H7 (cell line): Measurements from ENCODE around the gene GAB3. TPM values are rescaled to one million over a fixed set of nuclear protein-coding genes. Genes with fewer than 3 reads are reported as not detected.
"Not testable (repeated sequence)": the region's sequence is repeated elsewhere in the genome, so short reads cannot be mapped to it uniquely, and the experiment has no call there.

Experiments used
- DNase-seq: peaks from one replicate; pipeline ENCODE4 v3.0.0; 2012
- H3K27me3 ChIP-seq: 2 replicates; pipeline ENCODE4 v1.6.0; 2011; ENCODE audit warnings: mild to moderate bottlenecking, low read length; ENCODE audit not compliant: control insufficient read depth, insufficient read depth
- H3K36me3 ChIP-seq: replicated peaks from 2 replicates; pipeline ENCODE4 v1.5.1; 2011; ENCODE audit warnings: low read length; ENCODE audit not compliant: control insufficient read depth, insufficient read depth
- H3K4me3 ChIP-seq: 2 replicates; pipeline ENCODE4 v1.5.1; 2011; ENCODE audit warnings: low read depth, mild to moderate bottlenecking, control low read depth, low read length, moderate library complexity; ENCODE audit not compliant: insufficient read depth
- total RNA-seq: library from RNA; depleted of rRNA; stranded (reverse); fragments of >200 nt; shearing (Covaris generic); gene quantifications from 2 replicates; pipeline ENCODE4 v1.2.3, GENCODE V29; 2014

GAB3 gene
- total RNA-seq, 1 experiment from 2014 or later: 0.45 TPM

DNA sequence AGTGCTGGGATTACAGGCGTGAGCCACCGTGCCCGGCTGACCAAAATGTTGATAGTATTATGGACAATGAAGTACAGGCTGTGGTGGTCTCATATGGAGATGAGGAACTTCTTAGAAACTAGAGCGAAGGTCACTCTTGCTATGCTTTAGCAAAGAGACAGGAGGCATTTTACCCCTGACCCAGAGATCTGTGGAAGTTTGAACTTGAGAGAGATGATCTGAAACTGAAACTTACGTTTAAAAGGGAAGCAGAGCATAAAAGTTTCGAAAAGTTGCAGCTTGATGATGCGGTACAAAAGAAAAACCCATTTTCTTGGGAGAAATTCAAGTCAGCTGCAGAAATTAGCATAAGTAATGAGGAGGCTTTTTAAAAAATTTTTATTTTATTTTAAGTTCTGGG is 89.0 kb downstream of the GAB3 start:
- H3K36me3 ChIP-seq: no peaks in the 10 kb centered on the region
- H3K27me3 ChIP-seq: no peaks in the 10 kb centered on the region
- no peak for DNase-seq
- no peak overlapping the region for H3K4me3 ChIP-seq

DNA sequence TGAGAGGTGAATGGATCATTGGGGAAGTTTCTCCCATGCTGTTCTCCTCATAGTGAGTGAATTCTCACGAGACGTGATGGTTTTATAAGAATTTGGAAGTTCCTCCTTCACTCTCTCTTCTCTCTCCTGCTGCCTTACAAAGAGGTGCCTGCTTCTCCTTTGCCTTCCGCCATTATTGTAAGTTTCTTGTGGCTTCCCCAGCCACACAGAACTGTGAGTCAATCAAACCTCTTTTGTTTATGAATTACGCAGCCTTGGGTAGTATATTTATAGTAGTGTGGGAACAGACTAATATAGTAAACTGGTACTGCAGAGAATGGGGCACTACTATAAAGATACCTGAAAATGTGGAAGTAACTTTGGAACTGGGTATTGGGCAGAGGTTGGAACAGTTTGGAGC is 89.7 kb downstream of the GAB3 start:
- no peak for DNase-seq
- H3K4me3 ChIP-seq: no peak overlapping the region
- H3K36me3 ChIP-seq: no peaks in the 10 kb centered on the region
- H3K27me3 ChIP-seq: no peaks in the 10 kb centered on the region

DNA sequence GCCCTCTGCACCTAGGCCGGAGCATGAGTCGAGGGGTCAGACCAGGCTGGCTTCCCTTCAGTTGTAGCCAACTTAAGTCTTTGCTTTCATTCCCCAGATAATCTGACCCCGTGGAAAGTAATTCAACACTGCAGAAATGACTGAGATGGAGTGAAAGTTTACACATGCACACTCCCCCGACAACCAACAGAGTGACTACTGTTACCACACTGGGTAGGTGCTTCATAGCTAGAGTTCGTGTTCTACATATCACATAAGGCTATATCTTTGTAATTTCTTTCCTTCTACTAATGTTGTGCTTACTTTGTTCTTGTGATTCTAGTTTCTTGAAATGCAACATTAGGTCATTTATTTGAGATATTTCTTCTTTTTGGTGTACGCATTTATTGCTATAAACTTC is 90.3 kb downstream of the GAB3 start:
- no peak for DNase-seq
- Histone ChIP-seq H3K4me3 (no peak overlapping the region), H3K27me3 (no peaks in the 10 kb centered on the region), H3K36me3 (no peaks in the 10 kb centered on the region)

DNA sequence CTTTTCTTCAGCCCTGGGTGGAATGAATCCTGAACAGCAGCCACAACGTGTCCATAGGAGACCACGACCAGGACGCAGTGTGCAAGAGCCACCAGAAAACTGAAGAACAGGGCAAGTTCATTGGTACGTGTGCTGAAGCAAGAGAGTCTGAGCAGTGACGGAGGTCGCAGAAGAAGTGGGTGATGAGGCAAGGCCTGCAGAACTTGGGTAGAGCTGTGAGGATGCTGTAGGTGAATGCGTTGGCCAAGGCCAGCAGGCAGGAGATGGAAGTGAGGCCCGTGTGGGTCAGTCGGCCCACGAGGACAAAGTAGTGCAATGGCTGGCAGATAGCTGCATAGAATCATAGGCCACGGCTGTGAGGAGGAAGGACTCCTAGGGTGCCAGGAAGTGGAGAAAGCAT is 91.9 kb downstream of the GAB3 start:
- H3K27me3 ChIP-seq: no peaks in the 10 kb centered on the region
- H3K36me3 ChIP-seq: no peaks in the 10 kb centered on the region
- no peak for DNase-seq
- no peak overlapping the region for H3K4me3 ChIP-seq

- Histone ChIP-seq H3K36me3 (no peaks in the 10 kb centered on the region), H3K4me3 (no peak overlapping the region), H3K27me3 (no peaks in the 10 kb centered on the region)
- DNase-seq: peak; percentile 20
Measured at GRCh38 chrX:154658187-154658586, 92.7 kb downstream of the GAB3 start.

GRCh38 chrX:154657226-154657805 is 93.6 kb downstream of the GAB3 start:
- Histone ChIP-seq H3K27me3 (no peaks in the 10 kb centered on the region), H3K36me3 (no peaks in the 10 kb centered on the region), H3K4me3 (no peak overlapping the region)
- DNase-seq: peak; percentile 15

DNA sequence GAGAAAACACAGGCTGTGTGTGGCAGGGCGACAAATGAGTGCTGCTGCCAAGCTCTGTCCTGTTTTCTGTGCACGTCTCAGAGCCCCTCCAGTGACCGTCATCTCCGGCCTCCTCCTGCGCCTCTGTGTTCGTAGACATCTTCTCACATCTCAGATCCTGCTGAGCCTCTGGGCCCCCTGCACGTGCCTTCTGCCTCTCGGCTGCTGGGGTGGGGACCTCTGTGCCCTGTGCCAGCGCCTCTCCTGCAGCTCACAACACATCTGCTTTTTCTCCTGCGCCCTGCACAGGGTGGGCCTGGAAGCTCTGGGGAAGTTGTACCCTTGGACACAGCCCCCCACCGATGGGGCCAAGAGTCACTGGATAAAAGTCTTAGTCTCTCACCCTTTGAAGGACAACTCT is 95.1 kb downstream of the GAB3 start:
- Histone ChIP-seq H3K36me3 (no peaks in the 10 kb centered on the region), H3K27me3 (no peaks in the 10 kb centered on the region), H3K4me3 (no peak overlapping the region)
- DNase-seq: no peak

DNA sequence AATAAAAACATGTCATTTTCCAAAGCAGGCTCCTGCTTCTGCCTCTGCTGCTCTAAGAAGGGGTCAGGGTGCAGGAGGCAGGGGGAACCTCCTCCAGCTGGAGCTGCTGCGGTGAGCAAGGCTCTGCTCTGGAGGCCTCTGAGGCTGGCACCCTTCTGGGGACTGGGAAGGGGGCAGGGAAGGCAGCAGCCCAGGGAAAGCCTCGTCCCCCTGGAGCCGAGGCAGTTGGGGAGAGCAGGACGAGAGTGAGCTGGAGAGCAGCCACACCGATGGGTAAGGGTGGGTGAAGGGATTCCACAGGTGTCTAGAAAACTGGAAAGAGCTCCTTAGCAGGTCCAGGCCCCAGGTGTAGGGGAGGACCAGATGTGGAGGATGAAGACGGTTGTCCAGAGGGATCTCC is 95.5 kb downstream of the GAB3 start:
- DNase-seq: no peak
- Histone ChIP-seq H3K36me3 (no peaks in the 10 kb centered on the region), H3K4me3 (no peak overlapping the region), H3K27me3 (no peaks in the 10 kb centered on the region)

- Histone ChIP-seq H3K4me3 (no peak overlapping the region), H3K27me3 (no peaks in the 10 kb centered on the region), H3K36me3 (no peaks in the 10 kb centered on the region)
- DNase-seq: no peak
Measured at GRCh38 chrX:154654925-154655324, 96.0 kb downstream of the GAB3 start.

DNA sequence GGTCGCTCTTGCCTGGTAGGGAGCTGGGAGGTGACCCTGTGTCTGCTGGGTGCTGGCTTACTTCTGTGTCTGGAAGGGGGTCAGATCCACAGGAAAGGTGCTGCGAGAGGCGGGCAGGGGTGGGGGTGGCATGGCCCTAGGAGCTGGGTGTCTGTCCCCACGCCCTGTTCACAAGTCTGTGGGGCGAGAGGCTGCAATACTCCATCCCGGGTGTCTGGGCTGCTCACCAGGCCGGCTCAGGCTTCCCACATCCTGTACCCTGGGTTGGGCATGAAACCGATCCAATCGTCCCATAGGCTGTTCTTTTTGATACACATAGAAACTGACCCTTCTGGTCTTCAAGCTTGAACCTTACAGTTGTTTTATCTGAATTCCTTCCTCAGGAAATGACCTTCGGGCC is 96.5 kb downstream of the GAB3 start:
- peak; percentile 36 for DNase-seq
- Histone ChIP-seq H3K27me3 (no peaks in the 10 kb centered on the region), H3K4me3 (no peak overlapping the region), H3K36me3 (no peaks in the 10 kb centered on the region)

DNA sequence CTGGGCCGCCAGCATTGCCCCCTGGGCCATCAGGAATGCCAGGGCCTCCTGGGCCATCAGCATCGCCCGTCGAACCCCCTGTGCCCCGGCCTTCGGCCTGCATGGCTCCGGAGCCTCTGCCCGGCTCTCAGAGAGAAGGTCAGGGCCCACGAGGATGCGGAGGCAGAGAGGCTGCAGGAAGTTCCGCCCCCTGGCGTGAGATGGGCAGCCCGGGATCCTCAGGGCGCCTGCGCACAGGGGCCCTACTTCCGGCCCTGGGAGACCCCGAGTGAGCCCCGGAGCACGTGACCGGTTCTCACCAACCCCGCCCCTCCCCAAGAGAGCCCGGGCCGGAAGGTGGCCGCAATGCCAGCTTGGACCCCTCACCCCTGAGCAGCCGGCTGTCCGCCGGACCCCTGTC is 97.5 kb downstream of the GAB3 start, which contains the start of gene CTAG2:
TSS of gene CTAG2 (minus strand) at position 167 of the 400 bp plus-strand sequence. CDS start at position 103, 64 bp downstream.
- H3K27me3 ChIP-seq, H3K36me3 ChIP-seq, DNase-seq, H3K4me3 ChIP-seq: not testable (repeated sequence)

DNA sequence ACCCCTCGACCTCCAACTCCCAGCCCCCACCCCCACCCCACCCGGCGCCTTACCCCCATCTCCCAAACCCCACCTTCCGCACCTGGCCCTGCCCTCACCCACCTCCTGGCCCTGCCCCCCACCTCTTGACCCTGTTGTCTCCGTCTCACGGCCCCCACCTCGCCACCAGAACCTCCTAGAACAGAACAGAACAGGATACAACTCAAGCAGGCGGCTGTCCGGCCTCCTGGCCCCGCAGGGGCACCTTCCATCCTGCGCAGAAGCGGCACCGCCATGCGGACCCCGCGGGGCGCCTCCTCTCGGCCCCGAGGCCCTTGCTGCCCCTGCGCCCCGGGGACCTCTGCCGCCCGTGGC is 97.9 kb downstream of the GAB3 start:
- DNase-seq: peak; percentile 16

DNA sequence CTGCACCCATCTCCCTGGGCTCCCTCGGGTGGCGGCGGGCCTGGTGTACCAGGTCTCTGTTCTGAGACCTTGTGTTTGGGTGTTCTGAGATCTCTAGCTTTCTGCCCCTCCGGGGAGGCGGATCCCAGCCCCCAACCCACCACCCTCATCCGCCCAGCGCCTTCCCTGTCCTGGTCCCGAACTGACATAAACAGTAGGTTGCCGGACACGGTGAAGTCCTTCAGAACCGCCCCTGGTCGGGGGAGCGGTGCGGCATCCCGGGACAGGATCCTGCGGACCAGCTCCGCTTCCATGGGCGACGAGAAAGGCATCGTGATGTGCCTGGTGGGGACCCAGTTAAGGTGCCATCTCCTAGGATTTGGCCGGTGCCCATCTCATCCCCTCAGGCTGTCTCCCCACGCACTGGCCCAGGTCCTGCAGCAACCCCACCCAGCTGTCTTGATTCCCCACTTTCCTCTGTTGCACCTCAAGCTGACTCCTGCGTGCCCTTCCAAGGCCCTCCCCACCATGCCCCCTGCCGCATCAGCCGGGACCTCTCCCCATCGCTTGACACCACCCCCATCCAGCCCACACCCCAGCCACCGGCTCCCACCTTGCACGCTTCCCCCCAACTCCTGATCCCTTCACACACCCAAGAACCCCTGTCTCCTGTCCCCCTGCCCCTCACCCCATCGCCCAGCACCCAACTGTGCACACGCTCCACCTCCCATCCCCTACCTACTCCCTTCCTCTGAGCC is 98.4 kb downstream of the GAB3 start:
- Histone ChIP-seq H3K4me3 (no peak overlapping the region), H3K36me3 (no peaks in the 10 kb centered on the region), H3K27me3 (no peaks in the 10 kb centered on the region)
- DNase-seq: peak; percentile 51

More for the DNA sequence above, 97.9 kb downstream of the GAB3 start:
- Histone ChIP-seq H3K36me3 (no peaks in the 10 kb centered on the region), H3K27me3 (no peaks in the 10 kb centered on the region), H3K4me3 (no peak overlapping the region)

DNA sequence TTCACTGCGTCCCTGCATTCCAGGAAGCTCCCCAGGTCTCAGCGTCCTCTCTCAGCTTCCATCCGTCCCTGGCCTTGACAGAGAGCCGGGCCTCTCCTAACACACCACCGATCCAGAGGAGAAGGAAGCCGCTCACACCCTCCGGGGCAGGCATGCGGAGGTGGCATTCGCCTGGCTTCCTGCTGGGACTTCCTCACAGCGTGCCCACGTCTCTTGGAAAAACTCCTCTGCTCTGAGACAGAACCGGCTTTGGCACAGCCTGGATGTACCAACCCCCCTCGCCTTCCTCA is 100.7 kb downstream of the GAB3 start:
- no peaks in the 10 kb centered on the region for H3K27me3 ChIP-seq

GRCh38 chrX:154649503-154650220 is 101.2 kb downstream of the GAB3 start:
- H3K4me3 ChIP-seq: no peak overlapping the region
- no peaks in the 10 kb centered on the region for H3K36me3 ChIP-seq
- DNase-seq: peak; percentile 40

More for the DNA sequence above, 100.7 kb downstream of the GAB3 start:
- Histone ChIP-seq H3K36me3 (no peaks in the 10 kb centered on the region), H3K4me3 (no peak overlapping the region)
- no peak for DNase-seq

More at GRCh38 chrX:154649503-154650220, 101.2 kb downstream of the GAB3 start:
- no peaks in the 10 kb centered on the region for H3K27me3 ChIP-seq
